NCI-H1930 (cell line): ENCODE results near the gene CPPED1.
"Not testable (repeated sequence)": the region's sequence is repeated elsewhere in the genome, so short reads cannot be mapped to it uniquely, and the experiment has no call there.

ENCODE experiments used
- DNase-seq, 2 experiments: peaks; one replicate each; lab custom pipeline; 2025; lab: John Stamatoyannopoulos, UW

Gene CPPED1

DNA sequence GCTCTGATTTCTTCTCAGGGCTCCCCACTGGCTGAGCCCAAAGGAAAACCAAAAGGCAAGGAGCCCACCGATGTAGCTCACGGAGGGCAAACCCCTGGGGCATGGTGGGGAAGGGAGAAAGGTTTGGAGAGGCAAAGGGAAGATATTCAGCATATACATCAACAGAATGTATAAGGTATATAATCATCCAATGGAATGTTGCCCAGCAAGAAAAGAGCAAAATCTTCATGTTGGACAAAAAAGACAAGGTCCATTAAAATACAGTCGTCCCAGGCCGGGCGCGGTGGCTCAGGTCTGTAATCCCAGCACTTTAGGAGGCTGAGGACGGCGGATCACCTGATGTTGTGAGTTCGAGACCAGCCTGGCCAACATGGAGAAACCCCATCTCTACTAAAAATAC is 1.6 kb downstream of the CPPED1 start:
- no peak for DNase-seq

DNA sequence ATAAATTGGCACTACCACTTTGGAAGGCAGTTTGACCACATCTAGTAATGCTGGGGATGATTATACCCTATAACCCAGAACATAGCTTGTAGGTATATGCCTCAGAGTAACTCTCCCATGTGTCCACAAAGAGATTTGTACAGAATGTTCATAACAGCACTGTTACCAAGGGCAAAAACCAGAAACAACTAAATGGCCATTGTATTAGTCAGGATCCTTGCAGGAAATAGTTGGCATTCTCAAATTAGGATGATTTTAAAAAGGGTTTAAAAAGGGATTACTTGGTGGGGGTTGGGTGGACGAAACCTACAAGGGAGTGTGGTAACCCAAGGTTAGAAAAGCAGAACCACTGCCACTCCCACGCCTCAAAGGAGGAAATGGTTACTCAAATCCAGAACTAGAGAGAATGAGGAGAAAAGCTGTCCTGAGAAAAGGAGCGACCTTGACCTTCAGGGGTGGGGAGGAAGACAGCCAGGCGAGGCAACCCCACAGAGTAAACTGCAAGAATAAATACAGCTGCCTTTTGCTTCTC is 2.1 kb downstream of the CPPED1 start:
- DNase-seq: no peak

DNA sequence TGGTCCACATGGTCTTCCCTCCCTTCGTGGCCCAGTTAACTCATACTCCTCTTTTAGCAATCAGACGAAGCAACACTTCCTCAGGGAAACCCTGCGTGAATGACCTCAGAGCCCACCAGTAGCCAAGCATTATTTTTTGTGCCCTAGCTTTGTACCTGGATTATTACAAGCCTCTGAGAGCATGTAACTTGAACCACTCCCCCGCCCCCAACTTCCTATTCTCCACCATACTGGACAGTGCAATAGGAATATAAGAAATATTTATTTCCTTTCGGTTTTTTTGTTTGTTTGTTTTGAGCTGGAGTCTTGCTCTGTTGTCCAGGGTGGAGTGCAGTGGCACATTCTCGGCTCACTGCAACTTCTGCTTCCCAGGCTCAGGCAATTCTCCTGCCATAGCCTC is 2.9 kb downstream of the CPPED1 start:
- DNase-seq: no peak

- DNase-seq: not testable (repeated sequence)
These were observed 3.7 kb downstream of the CPPED1 start for GRCh38 chr16:12799996-12800395.

DNA sequence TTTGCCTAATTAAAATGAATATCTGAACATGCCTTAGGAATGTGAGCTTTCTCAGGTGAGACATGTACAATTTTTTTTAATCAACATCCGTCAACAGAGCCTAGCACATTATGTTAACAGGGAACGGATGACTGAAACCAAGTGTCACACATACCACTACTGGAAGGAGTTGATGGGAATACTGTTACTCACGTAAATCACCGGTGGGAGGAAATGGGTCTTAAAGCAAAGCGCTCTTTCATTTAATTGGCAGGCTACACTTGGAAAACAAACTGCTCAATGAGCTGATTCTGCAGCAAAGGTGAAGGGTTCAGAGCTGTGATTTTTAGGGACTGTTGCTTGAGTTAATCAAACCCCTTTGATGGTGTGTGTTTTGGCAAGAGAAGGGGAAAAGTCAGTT is 4.8 kb downstream of the CPPED1 start:
- DNase-seq: no peak

GRCh38 chr16:12798171-12798570 is 5.5 kb downstream of the CPPED1 start:
- DNase-seq: no peak

GRCh38 chr16:12796498-12796897 is 7.2 kb downstream of the CPPED1 start:
- DNase-seq: no peak

GRCh38 chr16:12794486-12795387 is 8.9 kb downstream of the CPPED1 start:
- no peak for DNase-seq

GRCh38 chr16:12793865-12794240 is 9.8 kb downstream of the CPPED1 start:
- DNase-seq: no peak

- DNase-seq: no peak
These were observed 10.4 kb downstream of the CPPED1 start for GRCh38 chr16:12793120-12793864.

GRCh38 chr16:12792528-12792927 is 11.2 kb downstream of the CPPED1 start:
- not testable (repeated sequence) for DNase-seq

DNA sequence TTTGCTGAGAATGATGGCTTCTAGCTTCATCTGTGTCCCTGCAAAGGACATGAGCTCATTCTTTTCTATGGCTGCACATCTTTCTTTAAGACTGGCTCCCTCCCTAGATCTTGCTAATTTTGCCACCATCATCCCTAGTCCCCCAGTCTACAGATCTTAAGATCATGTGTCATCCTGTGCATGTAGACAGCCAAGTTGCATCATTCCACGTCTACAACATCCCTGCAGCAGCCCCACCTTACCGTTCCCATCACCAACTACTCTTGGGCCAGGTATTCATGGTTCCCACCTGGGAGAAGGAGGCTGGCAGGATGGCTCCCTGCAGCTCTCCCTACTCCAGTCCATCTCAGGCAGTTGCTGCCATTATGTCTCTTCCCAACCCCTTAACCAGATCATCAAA is 12.3 kb downstream of the CPPED1 start:
- no peak for DNase-seq

DNA sequence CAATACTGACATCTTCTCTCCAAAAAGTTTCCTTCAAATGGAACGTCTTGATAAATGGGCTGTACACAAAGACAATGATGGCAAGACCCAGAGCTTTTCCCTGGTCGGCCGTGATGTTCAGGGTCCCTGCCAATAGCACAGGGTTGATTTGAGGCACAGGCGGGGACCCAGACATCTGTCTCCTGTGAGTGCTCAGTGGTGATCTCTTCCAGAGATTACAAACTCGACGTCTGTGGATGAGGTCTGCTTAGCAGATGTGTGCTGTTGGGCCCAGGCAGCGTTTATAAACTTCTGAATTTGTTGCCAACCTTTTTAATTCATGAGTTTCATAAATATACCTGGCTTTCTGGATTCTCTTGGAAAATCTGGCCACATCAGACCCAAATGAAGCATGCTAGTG is 14.9 kb downstream of the CPPED1 start:
- DNase-seq: no peak

DNA sequence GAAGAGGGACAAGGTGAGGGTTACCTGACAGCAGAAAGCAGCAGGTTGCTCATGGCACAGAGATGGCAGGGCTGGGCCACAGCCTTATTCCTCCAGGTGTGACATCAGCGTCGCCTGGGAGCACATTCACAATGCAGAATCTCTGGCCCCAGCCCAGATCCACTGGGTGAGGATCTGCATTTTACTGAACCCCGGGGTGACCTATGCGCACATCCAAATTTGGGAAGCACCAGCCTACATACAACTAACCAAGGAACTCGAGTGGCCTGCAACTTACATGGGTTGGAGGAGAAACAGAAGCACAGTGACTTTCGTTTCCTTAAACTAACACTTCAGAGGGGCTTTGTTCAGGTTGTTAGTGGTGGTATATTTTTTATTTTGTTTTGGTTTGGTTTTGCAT is 17.6 kb downstream of the CPPED1 start:
- no peak for DNase-seq

GRCh38 chr16:12784076-12784475 is 19.6 kb downstream of the CPPED1 start:
- DNase-seq: no peak

- DNase-seq: no peak
These were observed 21.9 kb downstream of the CPPED1 start for GRCh38 chr16:12781777-12782176.

- no peak for DNase-seq
These were observed 23.2 kb downstream of the CPPED1 start for GRCh38 chr16:12780467-12780866.

DNA sequence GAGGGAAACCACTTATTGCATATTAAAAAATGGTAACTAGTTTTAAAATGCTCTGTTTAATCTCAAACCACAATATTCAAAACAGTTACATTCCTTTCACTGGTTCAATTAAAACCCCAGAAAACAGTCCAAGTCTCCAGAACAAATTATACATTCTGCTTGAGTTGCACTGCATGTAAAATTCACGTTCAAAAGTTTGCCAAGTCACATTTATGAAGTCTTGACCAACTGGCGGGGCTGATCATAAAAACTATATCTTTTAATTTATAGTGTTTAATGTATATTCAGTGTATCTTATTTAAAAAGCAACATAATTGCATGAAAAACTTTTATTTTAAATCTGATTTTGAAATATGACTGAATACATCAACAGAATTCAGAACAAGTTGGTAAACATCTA is 25.0 kb downstream of the CPPED1 start:
- DNase-seq: no peak

DNA sequence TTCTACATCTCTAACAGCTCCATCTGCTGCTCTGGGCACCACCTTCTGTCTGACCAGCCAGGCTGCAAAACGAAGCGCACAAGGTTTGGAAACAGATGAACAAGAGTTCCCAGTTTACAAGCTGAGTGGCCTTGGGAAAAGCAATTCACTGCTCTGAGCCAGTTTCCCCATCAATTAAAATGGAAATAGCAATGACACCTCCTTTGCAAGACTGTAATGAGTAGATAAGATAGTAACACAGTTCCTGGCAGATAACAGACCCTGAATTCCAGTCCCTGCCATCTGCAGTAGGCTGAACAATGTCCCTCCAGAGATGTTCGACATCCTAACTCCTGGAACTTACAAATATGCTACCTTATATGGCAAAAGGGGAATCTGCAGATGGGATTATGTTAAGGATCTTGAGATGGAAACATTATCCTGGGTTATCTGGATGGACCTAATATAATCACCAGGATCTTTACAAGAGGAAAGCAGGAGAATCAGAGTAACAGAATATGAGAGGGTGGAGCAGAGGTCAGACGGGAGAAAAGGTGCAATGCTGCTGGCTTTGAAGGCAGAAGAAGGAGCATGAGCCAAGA is 27.9 kb downstream of the CPPED1 start:
- DNase-seq: no peak

DNA sequence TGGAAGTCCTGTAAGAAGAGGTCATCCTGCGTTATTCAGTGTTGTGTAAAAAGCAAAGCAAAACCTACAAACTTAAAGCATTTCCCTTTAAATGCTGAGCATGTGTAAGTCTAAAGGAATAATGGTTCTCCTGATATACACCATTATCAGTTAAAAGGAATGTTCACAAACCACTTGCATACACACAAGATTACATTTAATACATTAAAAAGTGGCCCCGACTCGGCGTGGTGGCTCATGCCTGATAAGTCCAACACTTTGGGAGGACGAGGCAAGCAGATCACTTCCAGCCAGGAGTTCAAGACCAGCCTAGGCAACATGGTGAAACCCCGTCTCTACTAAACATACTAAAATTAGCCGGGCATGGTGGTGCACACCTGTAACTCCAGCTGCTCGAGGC is 30.5 kb downstream of the CPPED1 start:
- DNase-seq: no peak

DNA sequence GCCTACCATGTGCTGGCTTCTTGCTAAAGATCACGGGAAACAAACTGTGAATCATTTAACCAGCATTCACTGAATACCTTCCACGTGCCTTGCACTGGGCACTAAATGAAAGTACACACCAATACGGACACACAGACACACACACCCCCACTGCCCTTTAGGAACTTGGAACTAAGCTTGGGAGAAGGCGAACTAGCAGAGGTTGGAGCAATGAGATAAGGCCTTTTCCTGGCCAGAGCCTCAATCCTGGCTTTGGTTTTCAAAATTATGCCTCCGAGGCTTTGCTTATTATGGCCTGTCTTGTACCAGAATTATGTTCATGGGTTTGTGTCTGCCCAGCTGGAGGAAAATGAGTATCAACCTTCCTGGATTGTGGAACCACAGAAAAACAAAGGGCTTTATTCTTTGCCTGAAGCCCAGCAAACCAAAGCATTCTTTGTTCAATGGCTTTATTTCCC is 32.3 kb downstream of the CPPED1 start:
- DNase-seq: no peak

- DNase-seq: no peak
These were observed 34.2 kb downstream of the CPPED1 start for GRCh38 chr16:12769525-12769924.

GRCh38 chr16:12767897-12768296 is 35.8 kb downstream of the CPPED1 start:
- no peak for DNase-seq
